ENCODE measurements around the gene NTNG1.
A peak's percentile ranks its signal among the peaks of the same experiment; 100 is the strongest.

Gene NTNG1

DNA sequence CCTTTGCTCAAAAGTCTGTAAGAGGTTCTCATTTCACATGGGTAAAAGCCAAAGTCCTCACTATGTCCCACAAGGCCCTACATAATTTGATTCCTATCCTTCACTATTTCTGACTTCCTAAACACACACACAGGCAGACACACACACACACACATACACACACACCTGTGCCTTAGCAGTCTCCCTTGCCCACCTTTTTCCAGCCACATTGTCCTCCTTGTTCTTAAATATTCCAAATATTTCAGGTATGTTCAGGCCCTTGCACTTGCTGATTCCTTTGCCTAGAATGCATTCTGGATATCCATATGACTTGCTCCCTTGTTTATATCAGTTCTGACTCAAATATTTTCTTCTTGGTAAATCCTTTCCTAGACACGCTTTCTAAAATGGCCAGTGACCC lies 54.6 kb downstream of the NTNG1 start:
- TF ChIP-seq, protein P1, sequence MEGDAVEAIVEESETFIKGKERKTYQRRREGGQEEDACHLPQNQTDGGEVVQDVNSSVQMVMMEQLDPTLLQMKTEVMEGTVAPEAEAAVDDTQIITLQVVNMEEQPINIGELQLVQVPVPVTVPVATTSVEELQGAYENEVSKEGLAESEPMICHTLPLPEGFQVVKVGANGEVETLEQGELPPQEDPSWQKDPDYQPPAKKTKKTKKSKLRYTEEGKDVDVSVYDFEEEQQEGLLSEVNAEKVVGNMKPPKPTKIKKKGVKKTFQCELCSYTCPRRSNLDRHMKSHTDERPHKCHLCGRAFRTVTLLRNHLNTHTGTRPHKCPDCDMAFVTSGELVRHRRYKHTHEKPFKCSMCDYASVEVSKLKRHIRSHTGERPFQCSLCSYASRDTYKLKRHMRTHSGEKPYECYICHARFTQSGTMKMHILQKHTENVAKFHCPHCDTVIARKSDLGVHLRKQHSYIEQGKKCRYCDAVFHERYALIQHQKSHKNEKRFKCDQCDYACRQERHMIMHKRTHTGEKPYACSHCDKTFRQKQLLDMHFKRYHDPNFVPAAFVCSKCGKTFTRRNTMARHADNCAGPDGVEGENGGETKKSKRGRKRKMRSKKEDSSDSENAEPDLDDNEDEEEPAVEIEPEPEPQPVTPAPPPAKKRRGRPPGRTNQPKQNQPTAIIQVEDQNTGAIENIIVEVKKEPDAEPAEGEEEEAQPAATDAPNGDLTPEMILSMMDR (IDR thresholded peaks at IDR 0.05; ENCODE audit: extremely low read depth, missing control alignments) = no peak
- no peak for DNase-seq (ENCODE audit: low spot score)

DNA sequence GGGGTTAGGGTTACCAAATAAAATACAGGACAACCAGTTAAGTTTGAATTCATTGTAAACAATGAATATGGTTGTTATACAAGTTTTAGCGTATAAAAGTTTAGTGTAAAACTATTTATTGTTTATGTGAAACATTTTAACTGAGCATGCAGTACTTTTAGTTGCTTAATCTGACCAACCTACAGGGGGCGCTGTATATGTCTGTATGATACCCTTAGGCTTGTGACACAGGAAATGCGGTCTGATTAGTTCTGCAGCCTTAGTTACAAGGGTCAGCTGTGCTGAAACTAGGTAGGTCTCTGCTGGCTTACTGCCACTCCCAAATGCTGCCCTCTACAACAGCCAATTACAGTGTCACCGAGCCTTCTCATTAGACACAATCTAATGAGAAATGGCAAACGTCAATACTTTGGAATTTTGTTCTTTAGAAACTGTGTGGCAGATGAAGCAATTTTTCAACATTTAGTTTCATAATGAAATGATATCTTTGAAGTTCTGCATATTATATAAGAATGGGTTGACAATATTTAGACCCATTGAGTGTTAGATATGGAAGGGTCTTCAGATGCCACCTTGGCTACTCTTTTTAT lies 56.2 kb downstream of the NTNG1 start:
- peak; percentile 14 for DNase-seq (ENCODE audit: low spot score)
- TF ChIP-seq, protein P1 (IDR thresholded peaks at IDR 0.05; ENCODE audit: extremely low read depth, missing control alignments) = peak; percentile 43

DNA sequence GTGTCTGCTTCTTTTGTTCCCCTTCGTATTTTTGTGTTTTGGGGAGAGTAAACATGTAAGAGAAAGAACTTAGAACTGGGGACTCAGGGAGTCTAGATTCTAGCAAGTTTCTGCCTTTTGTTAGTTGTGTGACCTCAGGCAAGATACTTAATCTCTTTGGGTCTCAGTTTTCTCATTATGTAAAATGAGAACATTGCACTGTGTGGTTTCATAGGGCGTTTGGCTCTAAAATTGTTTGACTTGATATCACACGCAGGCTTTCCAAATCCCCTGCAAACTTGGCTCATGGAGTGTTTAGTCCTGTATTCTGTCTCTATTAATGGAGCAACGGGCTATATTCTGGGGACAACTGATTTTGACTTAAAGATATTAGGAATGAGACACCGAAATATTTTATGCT lies 57.7 kb downstream of the NTNG1 start:
- DNase-seq (ENCODE audit: low spot score) = no peak
- TF ChIP-seq, protein P1 (IDR thresholded peaks at IDR 0.05; ENCODE audit: extremely low read depth, missing control alignments) = no peak

DNA sequence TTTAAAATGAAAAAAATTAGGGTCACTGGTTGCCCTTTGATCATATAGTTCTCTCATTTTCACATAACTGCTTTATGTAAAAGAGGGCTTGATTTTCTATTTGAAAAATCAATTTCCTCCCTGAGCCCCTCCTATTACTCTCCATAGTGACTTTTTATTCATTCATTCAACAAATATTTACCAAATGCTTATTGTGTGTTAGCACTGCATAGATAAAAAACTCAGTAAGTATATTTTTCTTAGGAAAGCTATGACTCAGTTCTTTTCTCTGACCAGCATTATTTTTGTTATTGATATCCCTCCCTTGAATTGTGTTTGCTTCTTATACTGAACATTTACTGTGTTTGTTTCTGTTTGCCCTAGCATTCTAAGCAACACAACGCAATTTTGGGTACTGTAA lies 59.8 kb downstream of the NTNG1 start:
- no peak for DNase-seq (ENCODE audit: low spot score)
- TF ChIP-seq, protein P1 (IDR thresholded peaks at IDR 0.05; ENCODE audit: extremely low read depth, missing control alignments) = no peak

DNA sequence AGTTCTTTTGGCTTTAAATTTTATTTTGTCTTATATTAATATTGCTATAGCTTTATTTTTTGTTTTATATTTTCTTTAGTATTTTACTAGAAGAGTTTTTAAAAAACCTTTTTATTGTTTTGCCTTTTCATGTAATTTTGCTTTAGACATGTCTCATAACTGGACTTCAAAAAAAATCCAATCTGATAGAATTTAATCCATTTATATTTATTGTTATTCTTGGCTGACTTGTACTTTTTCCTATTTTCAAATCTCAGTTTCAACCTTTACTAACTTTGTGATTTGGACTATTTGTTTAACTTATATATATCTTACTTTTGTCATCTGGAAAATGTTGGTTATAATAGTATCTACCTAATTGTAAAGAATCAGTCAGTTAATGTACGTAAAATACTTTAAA lies 61.2 kb downstream of the NTNG1 start:
- TF ChIP-seq, protein P1 (IDR thresholded peaks at IDR 0.05; ENCODE audit: extremely low read depth, missing control alignments) = no peak

DNA sequence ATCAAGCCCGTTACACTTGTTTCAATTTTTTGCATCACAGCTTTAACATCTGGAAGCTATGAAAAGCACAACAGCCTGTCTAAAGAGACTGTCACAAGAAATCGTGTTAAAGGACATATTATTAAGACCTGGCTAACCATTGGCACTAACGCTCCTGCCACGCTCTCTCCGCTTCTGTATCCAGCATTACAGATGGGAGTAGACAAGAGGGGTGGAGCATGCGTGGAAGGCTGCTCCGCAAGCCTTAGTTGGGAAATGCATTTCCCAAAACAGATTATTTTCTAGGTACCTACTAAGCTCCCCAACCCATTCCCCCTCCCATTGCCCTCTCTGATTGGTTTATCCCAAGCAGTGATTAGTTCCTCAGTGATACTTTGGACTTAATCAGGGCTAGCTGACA lies 72.4 kb downstream of the NTNG1 start:
- no peak for DNase-seq (ENCODE audit: low spot score)
- TF ChIP-seq, protein P1 (IDR thresholded peaks at IDR 0.05; ENCODE audit: extremely low read depth, missing control alignments) = no peak

More for the DNA sequence above, 61.2 kb downstream of the NTNG1 start:
- no peak for DNase-seq (ENCODE audit: low spot score)

DNA sequence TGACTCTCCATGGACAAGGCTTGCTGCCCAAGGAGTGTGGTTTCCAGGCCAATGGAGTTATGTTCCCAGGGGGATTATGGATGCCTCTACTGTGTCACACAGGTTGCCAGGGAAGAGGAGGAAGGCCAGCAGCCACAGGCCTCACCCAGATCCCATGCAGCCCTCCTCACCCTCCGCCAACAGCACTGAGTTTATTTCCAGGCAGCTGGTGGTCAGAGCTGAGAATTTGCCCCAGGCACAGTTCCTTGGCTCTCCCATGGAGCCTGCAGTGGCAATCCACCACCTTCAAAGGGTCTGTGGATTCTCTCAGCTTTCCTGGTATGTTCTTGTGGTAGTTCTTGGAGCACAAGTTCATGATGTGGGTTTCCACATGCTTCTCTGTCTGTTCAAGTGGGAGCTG lies 79.2 kb downstream of the NTNG1 start:
- no peak for DNase-seq (ENCODE audit: low spot score)
- TF ChIP-seq, protein P1 (IDR thresholded peaks at IDR 0.05; ENCODE audit: extremely low read depth, missing control alignments) = no peak

All from GM20000 (cell line).